ENCODE data around the gene KRT5.

GRCh38 chr12:52523824-52524223 lies 3.6 kb upstream of the KRT5 start:
- no peak for TF ChIP-seq CTCF (IDR thresholded peaks at IDR 0.05)
- no peak for TF ChIP-seq POLR2AphosphoS5 (IDR thresholded peaks at IDR 0.05)
- TF ChIP-seq POLR2A (IDR thresholded peaks at IDR 0.05) = no peak

Data from prostate gland (tissue), 2 donors.